RWPE2 (cell line): Measurements from ENCODE around the gene ZNF512B.

ENCODE experiments used
- ATAC-seq: fragments of 200-7000 bp; cut with Tn5 transposase; 3 replicates; pipeline ENCODE4 v1.9.1; 2021; ENCODE audit warnings: low read depth
- DNase-seq: peaks from one replicate; pipeline ENCODE4 v3.0.0-alpha.2; 2020; ENCODE audit warnings: low spot score
- H3K27ac ChIP-seq: fragments of 450-650 bp; 2 replicates; pipeline ENCODE4 v1.5.1; 2017; ENCODE audit warnings: mild to moderate bottlenecking; ENCODE audit not compliant: poor library complexity, severe bottlenecking
- H3K27me3 ChIP-seq: fragments of 250-450 bp; sonication (Bioruptor Pico); 2 replicates; pipeline ENCODE4 v1.5.1; 2021; ENCODE audit warnings: mild to moderate bottlenecking, moderate library complexity; ENCODE audit not compliant: insufficient read depth, poor library complexity, severe bottlenecking
- H3K36me3 ChIP-seq: fragments of 250-450 bp; sonication (Bioruptor Pico); 2 replicates; pipeline ENCODE4 v1.5.1; 2020; ENCODE audit warnings: low read depth, mild to moderate bottlenecking, moderate library complexity
- H3K4me1 ChIP-seq: fragments of 250-450 bp; sonication (Bioruptor Pico); 2 replicates; pipeline ENCODE4 v1.5.1; 2021; ENCODE audit warnings: mild to moderate bottlenecking, moderate library complexity; ENCODE audit not compliant: insufficient read depth, poor library complexity, severe bottlenecking
- H3K4me3 ChIP-seq: fragments of 250-450 bp; sonication (Bioruptor Pico); 2 replicates; pipeline ENCODE4 v1.5.1; 2021; ENCODE audit warnings: mild to moderate bottlenecking, moderate library complexity; ENCODE audit not compliant: severe bottlenecking
- H3K9me3 ChIP-seq: fragments of 250-450 bp; sonication (Bioruptor Pico); 2 replicates; pipeline ENCODE4 v1.5.1; 2021; ENCODE audit warnings: mild to moderate bottlenecking, moderate library complexity; ENCODE audit not compliant: severe bottlenecking
- CTCF ChIP-seq: fragments of 450-650 bp; IDR thresholded peaks from one replicate; pipeline ENCODE4 v1.5.1; 2017; ENCODE audit warnings: mild to moderate bottlenecking, moderate library complexity; ENCODE audit not compliant: poor library complexity, severe bottlenecking

Gene ZNF512B

DNA sequence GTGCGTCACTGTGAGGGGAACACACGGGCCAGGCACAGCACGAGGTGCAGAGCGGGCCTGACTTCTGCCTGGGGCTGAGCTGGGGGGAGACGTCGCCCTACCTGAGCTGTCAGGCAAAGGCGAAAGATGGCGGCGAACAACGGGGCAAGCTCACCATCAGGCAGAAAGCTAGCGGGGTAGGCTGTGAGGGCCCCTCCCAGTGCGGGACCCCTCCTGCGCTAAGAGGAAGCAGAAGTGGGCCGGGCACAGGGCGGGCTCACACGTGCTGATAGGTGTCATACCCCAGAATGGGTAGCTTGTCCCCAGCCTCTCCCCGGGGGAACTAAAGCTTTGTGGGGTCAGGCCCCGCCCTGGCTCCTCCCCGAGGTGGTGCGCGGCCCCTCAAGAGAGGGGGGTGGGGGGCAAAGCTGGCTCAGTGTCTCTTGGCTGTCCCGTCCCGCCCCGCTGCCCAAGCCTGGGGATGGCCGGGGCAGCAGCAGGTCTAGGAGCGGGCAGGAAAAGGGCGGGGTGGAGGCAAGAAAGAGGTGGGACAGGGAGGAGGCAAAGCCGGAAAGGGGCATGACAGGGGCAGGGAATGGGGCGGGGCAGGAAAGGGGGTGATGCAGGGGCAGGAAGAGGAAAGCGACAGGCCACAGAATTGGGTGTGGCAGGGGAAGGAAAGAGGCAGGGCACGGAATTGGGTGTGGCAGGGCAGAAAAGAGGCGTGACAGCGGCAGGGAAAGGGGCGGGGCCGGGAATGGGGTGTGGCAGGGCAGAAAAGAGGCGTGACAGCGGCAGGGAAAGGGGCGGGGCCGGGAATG is 28.2 kb downstream of the ZNF512B start:
- TF ChIP-seq CTCF, result no peak
- H3K9me3 ChIP-seq, result no peaks in the 10 kb centered on the region
- H3K27ac ChIP-seq, result peak overlapping the region; percentile 75
- H3K36me3 ChIP-seq, result peaks cover 77% of the 10 kb centered on the region
- H3K27me3 ChIP-seq, result no peaks in the 10 kb centered on the region
- DNase-seq (peak; percentile 100), ATAC-seq (peak; percentile 86)
- peaks cover 18% of the 10 kb centered on the region for H3K4me1 ChIP-seq
- H3K4me3 ChIP-seq, result no peak overlapping the region

DNA sequence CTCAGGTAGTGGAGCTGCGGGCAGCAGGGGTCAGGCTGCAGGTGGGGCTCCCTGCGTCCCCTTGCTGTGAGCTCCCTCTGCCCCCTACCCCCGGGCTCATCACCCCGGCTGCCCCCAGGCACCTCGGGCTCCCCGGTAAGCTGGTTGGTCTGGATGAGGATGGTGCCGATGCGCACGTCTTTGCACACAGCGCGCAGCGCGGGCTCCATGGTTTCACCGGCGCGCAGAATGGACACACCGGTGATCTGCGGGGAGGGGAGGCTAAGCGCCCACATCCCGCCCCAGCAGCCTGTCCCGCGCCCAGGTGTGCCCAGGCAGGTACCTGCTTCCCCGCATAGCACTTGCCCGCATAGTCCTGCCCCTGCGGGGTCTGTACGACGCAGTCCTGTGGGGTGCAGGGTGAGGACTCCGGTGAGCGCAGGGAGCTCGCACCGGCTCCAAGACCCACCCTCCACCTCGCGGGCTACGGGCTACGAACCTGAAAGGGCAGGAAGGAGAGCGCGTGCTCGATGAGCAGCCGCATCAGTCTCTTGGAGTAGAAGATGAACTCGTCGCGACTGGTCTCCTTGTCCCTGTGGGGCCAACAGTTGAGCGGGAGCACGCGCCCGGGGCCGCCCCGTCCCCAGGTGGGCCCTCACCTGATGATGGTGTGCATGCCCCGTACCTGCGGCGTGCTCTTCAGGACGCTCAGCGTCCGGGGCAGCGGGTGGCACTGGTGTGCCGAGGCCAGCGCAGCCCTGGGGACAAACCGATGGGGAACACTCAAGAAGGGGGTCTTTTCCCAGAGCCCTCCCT is 29.1 kb downstream of the ZNF512B start:
- no peak overlapping the region for H3K4me3 ChIP-seq
- peaks cover 18% of the 10 kb centered on the region for H3K4me1 ChIP-seq
- ATAC-seq, result no peak
- peak overlapping the region; percentile 75 for H3K27ac ChIP-seq
- no peak for TF ChIP-seq CTCF
- H3K27me3 ChIP-seq, result no peaks in the 10 kb centered on the region
- peaks cover 78% of the 10 kb centered on the region for H3K36me3 ChIP-seq
- DNase-seq, result peak; percentile 90
- no peaks in the 10 kb centered on the region for H3K9me3 ChIP-seq

DNA sequence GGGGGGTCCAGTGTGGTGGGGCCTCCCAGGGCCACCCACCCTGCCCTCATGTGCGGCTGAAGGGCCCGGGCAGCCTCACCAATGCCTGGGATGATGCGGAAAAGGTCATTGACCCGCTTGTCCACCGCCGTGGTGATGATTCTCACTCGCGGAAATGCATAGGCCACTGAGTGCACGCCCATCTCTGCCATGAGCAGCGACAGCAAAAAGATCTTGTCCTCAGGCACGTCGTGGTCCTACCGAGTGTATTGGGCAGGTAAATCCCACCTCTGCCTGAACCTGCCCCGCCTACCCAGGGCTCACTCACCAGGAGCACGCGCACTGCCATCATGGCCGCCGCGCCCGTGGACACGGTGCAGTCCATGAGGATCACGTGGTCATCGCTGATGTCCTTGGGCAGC is 29.7 kb downstream of the ZNF512B start:
- Histone ChIP-seq H3K4me1 (peaks cover 18% of the 10 kb centered on the region), H3K27ac (no peak overlapping the region), H3K27me3 (no peaks in the 10 kb centered on the region), H3K9me3 (no peaks in the 10 kb centered on the region), H3K36me3 (peaks cover 78% of the 10 kb centered on the region), H3K4me3 (no peak overlapping the region)
- ATAC-seq (no peak), DNase-seq (peak; percentile 88)
- TF ChIP-seq CTCF, result no peak

GRCh38 chr20:63939061-63939935 is 30.4 kb downstream of the ZNF512B start:
- H3K27ac ChIP-seq, result no peak overlapping the region
- ATAC-seq (0 out of 3 replicates have a peak, but pooled peaks have one; percentile 2), DNase-seq (peak; percentile 86)
- H3K4me3 ChIP-seq, result no peak overlapping the region
- no peak for TF ChIP-seq CTCF
- H3K36me3 ChIP-seq, result peaks cover 80% of the 10 kb centered on the region
- H3K27me3 ChIP-seq, result no peaks in the 10 kb centered on the region
- no peaks in the 10 kb centered on the region for H3K9me3 ChIP-seq
- H3K4me1 ChIP-seq, result peaks cover 18% of the 10 kb centered on the region
